ENCODE data around the gene GGT1.
"Not testable (repeated sequence)": the region's sequence is repeated elsewhere in the genome, so short reads cannot be mapped to it uniquely, and the experiment has no call there.

- not testable (repeated sequence) for TF ChIP-seq POLR2AphosphoS5 (IDR thresholded peaks at IDR 0.05; ENCODE audit: low read depth); CTCF (IDR thresholded peaks at IDR 0.05; ENCODE audit: insufficient read depth, low read length); REST (IDR thresholded peaks at IDR 0.05; ENCODE audit: insufficient replicate concordance, low read depth); SPI1 (IDR thresholded peaks at IDR 0.05; ENCODE audit: borderline replicate concordance, low read depth)
These were observed 47.9 kb downstream of the GGT1 start for GRCh38 chr22:24650884-24651283.

All from HL-60 (cell line).